K562 (cell line): ENCODE measurements around the gene ARPC1A. TPM values are rescaled to one million over a fixed set of nuclear protein-coding genes. Genes with fewer than 3 reads are reported as not detected.
"Not testable (repeated sequence)": the region's sequence is repeated elsewhere in the genome, so short reads cannot be mapped to it uniquely, and the experiment has no call there.

Source experiments
- ATAC-seq: fragments of 200-7000 bp; cut with Tn5 transposase; 3 replicates; pipeline ENCODE4 v1.9.1; 2020; ENCODE audit warnings: moderate library complexity
- BruUV-seq: library from RNA; stranded (reverse); fragments of 400-500 nt; replicated peaks from 2 replicates; lab custom pipeline; 2021; lab: Mats Ljungman, UMichigan
- CTCF ChIA-PET: fragments of 300-600 bp; formaldehyde crosslinking; extraction: SDS; loops from one replicate; lab custom pipeline; 2021; ENCODE audit warnings: low intra/inter-chr PET ratio; lab: Yijun Ruan, JAX
- POLR2A ChIA-PET: fragments of 300-600, 350-650 bp; sonication (Branson Sonifier 250); formaldehyde crosslinking; extraction: SDS; loops from one replicate; lab custom pipeline; 2021; ENCODE audit warnings: antibody characterized with exemption, inconsistent platforms; lab: Yijun Ruan, JAX
- DNase-seq, 4 experiments: peaks; one replicate each; pipeline versions ENCODE4 v3.0.0 to v3.0.0-alpha.2; 2011 to 2018; ENCODE audit warnings: low spot score in 3 of 4, mixed read lengths in 3 of 4; ENCODE audit errors: extremely low read depth in 1 of 4
- FAIRE-seq: peaks from 2 replicates; lab custom pipeline; 2011; peaks lifted over from hg19 to GRCh38; lab: Jason Lieb, UNC
- H2AFZ ChIP-seq: 2 replicates; pipeline ENCODE4 v1.6.0; 2011; ENCODE audit warnings: low read depth, low read length, control low read depth, inconsistent platforms
- H3K27ac ChIP-seq: fragments of 200-600 bp; 3 replicates; pipeline ENCODE4 v1.8.0; 2011; ENCODE audit warnings: low read depth, mild to moderate bottlenecking, control low read depth, inconsistent platforms, low read length, moderate library complexity, mixed read lengths; ENCODE audit errors: extremely low read depth
- H3K27me3 ChIP-seq, 2 experiments: fragments of 300-600 bp in 1 of 2; 2 replicates in 1 of 2; 3 replicates in 1 of 2; pipeline versions ENCODE4 v1.6.0 to v1.8.0; 2011; ENCODE audit warnings: inconsistent platforms in 2 of 2, low read length in 2 of 2, mild to moderate bottlenecking in 1 of 2, mixed read lengths in 1 of 2, moderate library complexity in 1 of 2; ENCODE audit not compliant: control insufficient read depth in 2 of 2, insufficient read depth in 2 of 2
- H3K36me3 ChIP-seq: fragments of 300-600 bp; 3 replicates; pipeline ENCODE4 v1.8.0; 2011; ENCODE audit warnings: mild to moderate bottlenecking, low read length, inconsistent platforms; ENCODE audit not compliant: control insufficient read depth, insufficient read depth
- H3K4me1 ChIP-seq, 2 experiments: fragments of 200-600 bp in 1 of 2; replicated peaks in 1 of 2; 2 replicates in 1 of 2; 3 replicates in 1 of 2; pipeline versions ENCODE4 v1.5.1 to v1.8.0; 2011; ENCODE audit warnings: inconsistent platforms in 2 of 2, low read length in 2 of 2, mild to moderate bottlenecking in 1 of 2, mixed read lengths in 1 of 2, moderate library complexity in 1 of 2; ENCODE audit not compliant: control insufficient read depth in 2 of 2, insufficient read depth in 2 of 2
- H3K4me2 ChIP-seq: 2 replicates; pipeline ENCODE4 v1.6.1; 2011; ENCODE audit warnings: low read length, control low read depth, inconsistent platforms, mixed read lengths; ENCODE audit not compliant: insufficient read depth
- H3K4me3 ChIP-seq: fragments of 200-600 bp; sonication (generic), shearing (Covaris generic); 2 replicates; pipeline ENCODE4 v1.5.1; 2016; ENCODE audit warnings: control low read depth, inconsistent platforms
- H3K79me2 ChIP-seq: fragments of 200-600 bp; 3 replicates; pipeline ENCODE4 v1.8.0; 2011; ENCODE audit warnings: low read length, inconsistent platforms; ENCODE audit not compliant: control insufficient read depth, insufficient read depth
- H3K9ac ChIP-seq, 2 experiments: 2 replicates each; pipeline versions ENCODE4 v1.6.0 to v1.6.1; 2011; ENCODE audit warnings: low read depth in 2 of 2, low read length in 2 of 2, control low read depth in 1 of 2, inconsistent platforms in 1 of 2, mild to moderate bottlenecking in 1 of 2, mixed read lengths in 1 of 2; ENCODE audit not compliant: insufficient read depth in 1 of 2
- H3K9me1 ChIP-seq: one replicate; pipeline ENCODE4 v1.6.0; 2011; ENCODE audit warnings: inconsistent platforms, mild to moderate bottlenecking, low read length, moderate library complexity; ENCODE audit not compliant: control insufficient read depth, insufficient read depth
- H3K9me3 ChIP-seq: replicated peaks from 2 replicates; pipeline ENCODE4 v1.5.1; 2011; ENCODE audit warnings: low read depth, low read length, inconsistent platforms; ENCODE audit not compliant: control insufficient read depth, insufficient read depth
- H4K20me1 ChIP-seq: replicated peaks from 2 replicates; pipeline ENCODE4 v1.6.1; 2011; ENCODE audit warnings: low read length, inconsistent platforms, mixed read lengths; ENCODE audit not compliant: control insufficient read depth, insufficient read depth
- CTCFL ChIP-seq: IDR thresholded peaks from 2 replicates; pipeline ENCODE4 v1.6.1; 2011; ENCODE audit warnings: borderline replicate concordance, low read depth, mild to moderate bottlenecking, moderate library complexity, low read length; ENCODE audit not compliant: insufficient read depth, poor library complexity, severe bottlenecking
- RAD21 ChIP-seq, 2 experiments: fragments of 250-450 bp in 1 of 2; fragments of 450-650 bp in 1 of 2; sonication (Bioruptor Pico) in 1 of 2; formaldehyde crosslinking in 1 of 2; IDR thresholded peaks in 1 of 2; conservative IDR thresholded peaks in 1 of 2; 2 replicates each; pipeline versions ENCODE4 v1.4.0 to v1.8.0; 2020 to 2022; ENCODE audit warnings: mild to moderate bottlenecking in 2 of 2, moderate library complexity in 1 of 2
- RBFOX2 ChIP-seq: fragments of 200-400 bp; formaldehyde crosslinking; IDR thresholded peaks from 2 replicates; pipeline ENCODE4 v1.6.1; 2017; ENCODE audit warnings: low read depth, mild to moderate bottlenecking, low read length, moderate library complexity
- REST ChIP-seq, 2 experiments: fragments of 450-650 bp; formaldehyde crosslinking in 1 of 2; IDR thresholded peaks; 2 replicates each; pipeline versions ENCODE4 v1.4.0 to v1.6.1; 2014 to 2020; ENCODE audit warnings: mild to moderate bottlenecking in 2 of 2, borderline replicate concordance in 1 of 2, low read depth in 1 of 2
- SMC3 ChIP-seq: conservative IDR thresholded peaks from 2 replicates; pipeline ENCODE4 v1.6.1; 2011; ENCODE audit warnings: low read depth, low read length, improper control_type of control experiment; ENCODE audit not compliant: insufficient read depth
- ZBTB33 ChIP-seq: sonication (generic); formaldehyde crosslinking; IDR thresholded peaks from 2 replicates; pipeline ENCODE4 v1.8.1; 2023; ENCODE audit warnings: mild to moderate bottlenecking, missing genetic modification reagents
- WGBS: fragments of 100-300 bp; shearing (Covaris generic); methylation state at CpG from one replicate; pipeline ENCODE4 v1.1.6; 2016; ENCODE audit warnings: low coverage, mixed read lengths; ENCODE audit not compliant: insufficient coverage; ENCODE audit errors: missing lambda C conversion rate; 5-methylcytosine and 5-hydroxymethylcytosine counted together
- in situ Hi-C: fragments of 300-500 bp; cut with MboI; formaldehyde crosslinking; loops from 4 replicates; pipeline ENCODE4 v1.15.0; 2018; ENCODE audit warnings: inconsistent platforms, mixed read lengths
- intact Hi-C: fragments of 100-400 bp; cut with micrococcal nuclease; formaldehyde crosslinking; loops from 2 replicates; pipeline ENCODE4 v1.14.2; 2022
- polyA plus RNA-seq, 8 experiments: library from polyadenylated mRNA; depleted of rRNA in 4 of 8; stranded (reverse) in 5 of 8; unstranded in 3 of 8; fragments of >200 nt; fragmentation: Nextera tagmentation in 2 of 8; fragmentation: Illumina TruSeq in 1 of 8; extraction: Ambion mirVana in 2 of 8; extraction: Trizol in 1 of 8; gene quantifications; 2 replicates each; pipeline versions ENCODE4 v1.2.1 to v1.2.3, GENCODE V29; 2011 to 2014; ENCODE audit warnings: inconsistent platforms in 1 of 8, missing spikeins in 1 of 8
- total RNA-seq, 7 experiments: library from RNA; depleted of rRNA in 6 of 7; stranded (reverse); fragments of >200 nt in 6 of 7; fragmentation: Illumina TruSeq in 2 of 7; extraction: Trizol in 2 of 7; gene quantifications; 2 replicates each; pipeline versions ENCODE4 v1.2.1 to v1.2.3, GENCODE V29; 2011 to 2021; ENCODE audit warnings: low replicate concordance in 1 of 7

The ARPC1A gene
- total and polyA plus RNA-seq, 9 of the 15 experiments (the other 6 are each of a cell fraction or from before 2014, with no cell fraction given) = 39.5 to 151 (median 86.1) TPM

- DNase-seq = peak in 1 of 4 experiments; percentile 51
- Histone ChIP-seq H3K79me2 (peaks cover 16% of the 10 kb centered on the region), H3K4me1 (peaks cover 2 to 15% of the 10 kb centered on the region in 2 experiments; a peak in 3 of 5 replicates), H3K36me3 (peaks cover 97% of the 10 kb centered on the region)
- FAIRE-seq; H3K9me3 ChIP-seq; intact Hi-C loops; BruUV-seq; H3K27me3 ChIP-seq; H3K27ac ChIP-seq; CTCF ChIA-PET; H3K9ac ChIP-seq; H3K9me1 ChIP-seq; ATAC-seq; H3K4me2 ChIP-seq; H3K4me3 ChIP-seq; in situ Hi-C loops; H4K20me1 ChIP-seq; H2AFZ ChIP-seq; TF ChIP-seq REST (CRISPR knock-in tag; IDR thresholded peaks at IDR 0.05; ENCODE audit: low read depth): not testable (repeated sequence)
- WGBS = 74% methylated on average over 17 of the region's 17 CpGs
- POLR2A ChIA-PET = interaction anchor here (0.6 to 0.8 kb wide), 2 partner anchors 9 to 16 kb away, joined by 3 read pairs; no protein-coding TSS in a partner anchor
- TF ChIP-seq CTCFL (peak; percentile 18), REST (IDR thresholded peaks at IDR 0.05; ENCODE audit: borderline replicate concordance) (0 out of 2 replicates have a peak, but pooled peaks have one; percentile 9), RBFOX2 (peak; percentile 27), SMC3 (peak; percentile 34; the same call in 1 of the 2 replicates), ZBTB33 (CRISPR knock-in tag) (peak; percentile 100), RAD21 (CRISPR knock-in tag; conservative IDR thresholded peaks at IDR 0.05 in 1 of 2, IDR thresholded peaks at IDR 0.05 in 1 of 2) (peak; percentile 41 to 66; a peak in 3 of 4 replicates)
Observed at GRCh38 chr7:99415513-99416127, 89.9 kb downstream of the ARPC1A start.
